Heart left ventricle (tissue), 13 donors: Measurements from ENCODE around the gene KRTAP10-4.

Source experiments
- CTCF ChIP-seq, 12 donors: fragments of 200-600 bp; sonication (generic) in 4 of 12; IDR thresholded peaks; one replicate each; pipeline versions ENCODE4 v1.5.0 to v1.8.0; 2018 to 2022; ENCODE audit warnings: antibody characterized with exemption in 12 of 12, mild to moderate bottlenecking in 5 of 12
- POLR2A ChIP-seq, 2 donors: fragments of 450-650 bp; IDR thresholded peaks; one replicate each; pipeline ENCODE4 v1.6.1; 2017; ENCODE audit warnings: antibody characterized with exemption in 2 of 2, mild to moderate bottlenecking in 2 of 2, moderate library complexity in 2 of 2
- donor health status: ischemic (EF 13 %, LVEDD 7.1; RV severe dilation, severe dysfunction).
- donor health status: DM: no; HTN: yes; CAD: no.
- donor health status: DM: no; HTN: no; CAD: no.
- donor health status: ischemic (EF 25% LVEDD 6.9; RV normal size, moderate dysfunction).
- donor health status: ischemic (EF 25% LVEDD 5.7; RV mildly dilated, moderate dysfunction).
- donor health status: ischemic (EF 35%, LVEDD 5.7; RV mildly dilated, moderate dysfunction).
- donor health status: nonischemic (EF 11% LVEDD 7.7; RV severe dilation, severe dysfunction).
- donor health status: DM: yes; HTN: yes; CAD: no.
- donor health status: PGD.
- donor health status: ischemic (EF 29% LVEDD 5.4; RV normal size, mild dysfunction).
- donor health status: nonischemic (EF 23%, LVEDD 6.1; RV moderate dilation, normal function).

DNA sequence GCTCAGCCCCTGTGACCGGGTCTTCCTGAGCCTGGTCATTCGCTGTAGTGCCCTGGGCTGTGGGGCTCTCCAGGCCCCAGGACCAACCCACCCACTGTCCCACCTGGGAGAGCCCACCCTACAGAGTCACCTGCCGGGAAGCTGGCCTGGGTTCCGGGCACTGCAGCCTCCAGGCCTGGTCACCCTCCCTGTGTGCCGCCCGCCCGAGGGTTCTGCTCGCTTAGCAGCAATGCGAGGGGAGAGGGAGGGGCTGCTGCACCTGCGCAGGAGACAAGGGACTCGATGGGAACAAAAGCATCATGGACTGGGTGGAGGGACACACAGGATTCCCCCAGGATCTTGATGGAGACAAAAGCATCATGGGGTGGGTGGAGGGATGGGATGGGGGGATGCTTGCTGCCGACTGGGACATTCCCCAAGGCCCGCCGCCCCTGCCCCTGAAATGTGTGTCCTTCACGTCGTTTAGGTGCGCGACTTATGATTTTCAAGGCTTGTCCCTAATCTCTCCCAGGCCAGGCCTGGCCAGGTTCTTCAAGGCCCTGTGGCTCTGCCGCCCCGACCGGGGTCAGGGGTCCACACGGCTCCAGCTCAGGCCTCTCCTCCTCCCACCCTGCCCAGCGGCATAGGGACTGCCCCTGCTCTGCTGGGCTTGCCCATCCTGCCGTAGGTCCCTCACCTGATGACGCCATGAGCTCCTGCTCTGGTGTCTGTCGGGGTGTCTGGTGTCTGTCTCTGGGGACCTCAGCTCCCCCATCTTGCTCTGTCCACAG, 40.0 kb downstream of the KRTAP10-4 start:
- TF ChIP-seq CTCF (IDR thresholded peaks at IDR 0.05) (no peak), POLR2A (IDR thresholded peaks at IDR 0.05) (no peak)
